ENCODE data around the gene CEMIP2.

The CEMIP2 gene

DNA sequence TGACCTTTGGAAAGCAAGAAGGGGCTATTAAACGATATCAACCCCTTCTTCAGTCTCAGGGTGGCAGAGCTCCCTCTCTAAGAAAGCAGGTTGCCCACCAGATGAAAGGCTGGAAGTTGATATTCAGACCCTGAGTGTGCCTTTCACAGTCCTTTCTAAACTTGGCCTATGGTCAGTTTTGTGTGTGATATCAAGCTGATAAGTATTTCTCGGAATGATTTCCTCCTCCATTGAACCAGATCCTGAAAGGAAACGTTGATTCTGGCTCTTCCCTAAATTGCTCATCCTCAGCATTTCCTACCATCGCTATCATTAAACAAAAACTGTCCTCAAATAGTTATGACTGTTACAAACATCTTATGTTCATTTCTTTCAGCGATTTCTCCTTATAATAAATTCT, 130.4 kb downstream of the CEMIP2 start:
- no peak for DNase-seq

DNA sequence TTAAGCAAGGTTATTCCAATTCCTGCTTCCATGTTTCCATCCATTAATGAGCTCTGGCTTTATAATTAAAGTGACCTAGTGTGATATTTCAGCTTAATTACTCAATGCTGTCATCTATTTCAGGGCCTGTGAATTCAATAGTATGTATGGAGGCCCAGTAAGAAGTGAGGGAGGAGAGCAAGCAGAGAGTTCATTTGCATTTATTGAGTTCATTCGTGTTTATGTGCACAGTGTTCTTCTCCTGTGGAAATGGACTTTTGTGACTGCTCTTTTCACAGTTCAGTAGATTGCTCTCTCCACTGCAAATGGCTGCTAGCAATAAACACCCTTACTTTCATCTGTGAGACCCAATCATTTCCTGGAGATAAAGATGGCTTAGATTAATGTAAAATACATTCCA, 130.9 kb downstream of the CEMIP2 start:
- DNase-seq = no peak

DNA sequence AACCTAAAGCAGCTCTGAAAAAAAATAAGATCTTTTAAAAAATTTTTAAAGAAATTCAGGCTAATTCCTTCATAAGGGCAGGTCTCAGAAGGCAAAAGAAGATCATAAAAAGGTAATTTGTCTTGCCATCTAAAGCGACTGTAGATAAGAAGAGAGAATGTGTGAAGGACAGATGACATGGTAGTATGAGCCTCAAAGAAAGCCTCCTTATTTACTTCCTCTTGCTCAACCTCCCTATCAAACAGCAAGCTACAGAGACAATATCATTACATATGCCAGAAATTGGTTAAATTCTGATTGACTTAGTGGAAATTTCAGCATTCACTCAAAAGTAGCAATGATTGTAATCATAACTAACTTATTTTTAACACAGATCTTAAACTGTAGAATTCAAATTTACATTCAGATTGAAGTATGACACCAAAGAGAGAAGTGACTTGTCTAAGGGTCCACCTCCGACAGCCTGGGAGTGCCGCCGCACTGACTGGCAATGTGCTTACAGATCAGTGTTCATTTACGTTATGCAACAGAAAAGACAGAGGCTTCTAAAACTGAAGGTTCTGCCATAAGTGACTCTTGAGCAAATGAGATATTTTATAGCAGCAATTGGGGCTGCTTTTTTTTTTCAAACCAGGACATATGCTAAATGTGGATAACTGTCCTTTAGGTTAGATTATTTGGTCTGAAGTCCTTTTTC, 132.0 kb downstream of the CEMIP2 start:
- DNase-seq = no peak

DNA sequence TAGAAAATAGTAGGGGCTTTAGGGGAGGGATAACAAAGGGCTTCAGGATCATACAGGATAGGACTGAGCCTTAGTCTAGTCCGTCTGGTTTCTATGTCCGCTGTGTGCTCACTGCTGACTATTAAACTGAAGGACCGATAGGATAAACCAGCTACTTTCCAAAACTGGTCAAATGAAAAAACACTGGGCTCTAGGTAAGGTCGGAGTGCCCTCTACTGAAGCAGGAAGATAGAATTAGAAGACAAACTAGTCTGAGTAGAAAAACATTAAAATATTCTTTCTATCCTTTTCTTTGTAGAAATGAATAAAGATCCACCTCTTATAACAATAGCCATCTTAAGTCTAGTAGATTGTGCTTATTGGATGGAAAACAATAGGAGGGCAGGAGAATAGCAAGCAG, 133.6 kb downstream of the CEMIP2 start:
- DNase-seq = no peak

Measured in femur (tissue), 1 donor.